ENCODE data around the gene GSK3B.
A peak's percentile ranks its signal among the peaks of the same experiment; 100 is the strongest.

Gene GSK3B

GRCh38 chr3:119831022-119831421 is 263.2 kb downstream of the GSK3B start:
- peak; percentile 6 for DNase-seq (ENCODE audit: low read depth)
- in situ Hi-C loops (cut with HindIII; ENCODE audit: low sequenced_read_pairs), result no loop called here
- peak; percentile 40 for TF ChIP-seq CTCF (IDR thresholded peaks at IDR 0.05; ENCODE audit: low read depth, low read length, missing control alignments)

DNA sequence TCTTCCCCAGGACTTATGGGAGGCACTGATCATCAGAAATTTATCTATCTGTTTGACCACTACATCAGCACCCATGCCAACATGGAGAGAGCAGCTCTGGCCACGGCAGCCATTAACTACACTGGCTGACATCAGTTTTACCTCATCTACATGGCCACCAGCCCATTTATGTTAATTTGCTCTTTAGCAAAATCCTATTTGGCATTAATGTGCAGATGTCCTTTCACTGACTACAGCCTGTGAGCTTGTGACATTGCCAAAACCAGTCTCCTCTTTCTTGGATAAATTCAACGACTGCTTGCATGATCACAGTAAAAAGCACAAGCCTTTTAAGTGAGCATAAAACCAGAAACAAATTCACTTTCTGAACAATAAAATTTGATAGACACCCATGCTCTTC is 264.8 kb downstream of the GSK3B start:
- DNase-seq (ENCODE audit: low read depth), result no peak
- in situ Hi-C loops (cut with HindIII; ENCODE audit: low sequenced_read_pairs), result no loop called here
- H3K4me3 ChIP-seq (ENCODE audit: low read depth, low read length), result no peak overlapping the region
- no peak for TF ChIP-seq CTCF (IDR thresholded peaks at IDR 0.05; ENCODE audit: low read depth, low read length, missing control alignments)

More at GRCh38 chr3:119831022-119831421, 263.2 kb downstream of the GSK3B start:
- H3K4me3 ChIP-seq (ENCODE audit: low read depth, low read length), result no peak overlapping the region

- TF ChIP-seq CTCF (IDR thresholded peaks at IDR 0.05; ENCODE audit: low read depth, low read length, missing control alignments), result no peak
- H3K4me3 ChIP-seq (ENCODE audit: low read depth, low read length), result no peak overlapping the region
- no peak for DNase-seq (ENCODE audit: low read depth)
- in situ Hi-C loops (cut with HindIII; ENCODE audit: low sequenced_read_pairs), result no loop called here
Observed at GRCh38 chr3:119826711-119827608, 267.3 kb downstream of the GSK3B start.

DNA sequence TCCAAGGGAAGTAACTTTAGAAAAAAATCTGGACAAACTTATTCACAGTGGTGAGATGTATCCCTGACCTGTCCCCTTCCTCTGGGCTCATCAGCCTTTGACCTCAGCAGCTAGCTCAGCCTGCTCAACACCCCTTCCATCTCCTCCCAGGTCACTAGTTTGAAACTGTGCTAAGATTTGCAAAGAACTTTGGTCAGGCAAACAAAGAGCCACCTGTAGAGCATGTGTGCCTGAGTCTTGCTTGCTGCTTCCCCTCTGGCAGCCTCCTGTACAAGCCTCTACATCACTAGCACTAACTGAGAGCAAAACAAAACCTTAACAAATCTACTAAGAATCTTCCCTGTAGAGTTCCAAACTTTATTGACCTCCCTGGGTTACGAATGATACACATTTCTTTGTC is 268.4 kb downstream of the GSK3B start:
- in situ Hi-C loops (cut with HindIII; ENCODE audit: low sequenced_read_pairs), result no loop called here
- DNase-seq (ENCODE audit: low read depth), result no peak
- TF ChIP-seq CTCF (IDR thresholded peaks at IDR 0.05; ENCODE audit: low read depth, low read length, missing control alignments), result no peak
- no peak overlapping the region for H3K4me3 ChIP-seq (ENCODE audit: low read depth, low read length)

- DNase-seq (ENCODE audit: low read depth), result no peak
- H3K4me3 ChIP-seq (ENCODE audit: low read depth, low read length), result no peak overlapping the region
- no peak for TF ChIP-seq CTCF (IDR thresholded peaks at IDR 0.05; ENCODE audit: low read depth, low read length, missing control alignments)
- in situ Hi-C loops (cut with HindIII; ENCODE audit: low sequenced_read_pairs), result no loop called here
Observed at GRCh38 chr3:119819806-119820205, 274.4 kb downstream of the GSK3B start.

DNA sequence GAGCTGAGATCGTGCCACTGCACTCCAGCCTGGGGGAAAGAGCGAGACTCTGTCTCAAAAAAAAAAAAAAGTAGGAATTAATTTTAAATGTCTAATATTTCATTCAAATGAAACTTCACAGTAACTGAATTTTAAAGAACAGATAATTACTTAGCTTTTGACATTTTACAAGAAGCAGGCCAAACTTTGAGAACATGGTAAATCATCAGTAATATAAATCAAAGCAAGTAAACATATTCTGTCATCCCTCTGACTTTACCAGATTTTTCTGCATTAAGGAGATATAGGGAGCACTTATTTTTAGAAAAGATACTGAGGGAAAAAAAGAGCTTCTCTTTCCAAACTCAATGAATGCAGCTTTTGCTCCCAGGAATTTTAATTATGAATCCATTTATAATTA is 275.3 kb downstream of the GSK3B start:
- DNase-seq (ENCODE audit: low read depth), result no peak
- no peak overlapping the region for H3K4me3 ChIP-seq (ENCODE audit: low read depth, low read length)
- TF ChIP-seq CTCF (IDR thresholded peaks at IDR 0.05; ENCODE audit: low read depth, low read length, missing control alignments), result no peak
- in situ Hi-C loops (cut with HindIII; ENCODE audit: low sequenced_read_pairs), result no loop called here
